Amygdala (tissue), 56 donors: ENCODE data around the gene TTC28.
A peak's percentile ranks its signal among the peaks of the same experiment; 100 is the strongest.

ENCODE experiments used
- DNase-seq, 56 donors: peaks; one replicate each; lab custom pipeline; 2025; lab: John Stamatoyannopoulos, UW

Gene TTC28

DNA sequence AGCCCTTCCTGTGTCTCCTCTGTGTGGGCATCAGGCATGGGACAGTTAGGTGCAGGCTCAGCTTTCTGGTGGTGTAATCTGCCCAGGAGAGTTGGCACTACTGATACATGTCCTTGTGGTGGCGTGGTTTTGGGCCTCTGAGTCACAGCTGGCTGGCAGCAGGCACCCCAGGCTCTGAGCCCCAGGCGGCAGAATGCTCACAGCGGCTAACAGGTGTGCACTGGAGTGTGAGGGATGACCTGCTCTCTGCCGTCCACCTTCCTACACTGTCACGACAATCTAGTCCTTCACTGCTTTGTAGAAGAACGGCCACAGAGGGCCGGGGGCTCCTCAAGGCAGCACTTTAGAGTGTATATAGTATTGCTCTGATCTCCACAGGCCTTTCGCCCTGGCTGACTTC is 660.3 kb downstream of the TTC28 start:
- DNase-seq = no peak

DNA sequence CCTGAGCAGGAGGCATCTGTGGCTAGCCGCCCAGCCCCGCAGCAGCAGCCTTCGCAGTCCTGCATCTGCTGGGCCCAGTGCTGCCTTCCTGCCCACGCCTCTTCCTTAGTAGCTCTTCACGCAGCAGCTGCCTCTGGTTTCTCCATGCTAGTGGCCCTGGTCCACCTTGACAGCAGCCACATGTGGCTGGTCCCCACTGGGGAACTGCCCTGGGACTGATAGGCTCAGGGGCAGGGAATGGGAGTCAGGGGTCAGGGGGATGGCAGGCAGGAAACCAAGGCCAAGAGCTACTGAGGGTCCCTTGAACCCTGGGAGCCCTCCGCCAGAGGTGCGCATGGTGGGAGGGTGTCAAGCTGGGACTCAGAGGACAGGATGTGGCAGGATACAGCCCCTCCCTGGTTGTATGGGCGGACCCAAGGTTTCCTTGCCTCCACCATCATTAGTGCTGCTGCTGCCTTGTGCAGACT is 661.1 kb downstream of the TTC28 start:
- no peak for DNase-seq

DNA sequence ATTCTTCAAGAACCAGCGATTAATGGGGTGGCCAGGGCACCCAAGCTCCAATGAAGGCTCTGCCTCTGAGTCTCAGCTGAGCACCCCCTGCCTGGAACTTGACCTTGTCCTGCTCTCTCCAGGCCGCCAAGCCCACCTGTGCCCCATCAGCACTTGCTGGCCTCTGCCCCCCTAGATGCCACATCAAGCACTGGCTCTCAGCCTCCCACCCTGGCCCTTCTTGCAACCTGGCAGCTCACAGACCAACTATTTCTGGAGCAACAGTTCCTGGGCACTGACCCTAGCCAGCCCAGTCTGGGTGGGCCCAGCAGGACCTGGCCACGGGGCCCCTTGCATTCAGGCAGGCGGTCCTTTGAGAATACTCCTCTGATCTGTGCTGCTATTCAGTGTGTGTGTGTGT is 661.8 kb downstream of the TTC28 start:
- no peak for DNase-seq

DNA sequence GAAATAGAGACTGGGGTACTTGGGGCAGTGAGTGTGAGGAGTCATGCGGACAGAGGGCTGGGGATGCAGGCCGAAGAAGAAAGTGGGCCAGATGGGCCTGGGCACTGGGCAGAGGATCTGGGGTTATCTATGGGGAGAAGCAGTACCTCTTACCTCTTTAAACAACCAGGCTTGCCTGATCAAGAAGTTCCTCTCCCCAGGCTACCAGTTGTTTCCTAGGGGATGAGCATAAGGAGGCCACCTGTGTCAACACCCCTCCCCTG is 662.2 kb downstream of the TTC28 start:
- no peak for DNase-seq

DNA sequence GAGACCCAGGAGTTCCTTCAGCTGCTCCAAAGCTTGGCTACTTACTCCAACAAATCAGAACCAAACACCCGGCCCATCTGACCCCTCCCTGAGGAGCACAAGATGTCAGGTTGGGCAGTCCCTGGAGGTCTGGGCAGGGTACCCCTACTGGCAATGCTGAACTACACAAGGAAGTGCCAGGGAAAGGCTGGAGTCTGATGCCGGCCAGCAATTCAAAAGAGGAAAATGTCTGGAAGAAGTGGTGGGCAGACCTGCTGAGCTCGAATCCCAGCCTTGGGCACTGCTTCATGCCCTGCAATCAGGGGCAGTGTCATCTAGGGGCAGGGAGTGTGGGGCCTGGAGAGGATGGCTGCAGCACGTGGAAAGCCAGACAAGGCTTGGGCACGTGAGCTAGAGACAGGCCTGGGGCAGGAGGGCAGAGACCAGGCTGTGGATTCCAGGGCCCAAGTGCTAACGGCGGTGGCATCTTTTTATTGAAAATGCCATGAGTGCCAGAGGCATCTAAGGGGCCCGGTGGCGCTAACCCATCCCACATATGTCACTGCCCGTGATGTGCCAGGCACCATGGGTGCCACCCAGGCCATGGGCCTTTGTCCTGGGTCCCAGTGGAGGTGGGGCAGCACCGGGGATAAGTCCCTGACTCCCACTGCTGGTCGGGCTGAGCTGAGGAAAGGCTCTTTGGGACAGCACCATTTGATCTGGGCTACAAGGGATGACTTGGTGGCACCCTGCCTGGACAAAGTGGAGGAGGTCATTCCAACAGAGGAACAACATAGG is 662.7 kb downstream of the TTC28 start:
- DNase-seq = no peak

DNA sequence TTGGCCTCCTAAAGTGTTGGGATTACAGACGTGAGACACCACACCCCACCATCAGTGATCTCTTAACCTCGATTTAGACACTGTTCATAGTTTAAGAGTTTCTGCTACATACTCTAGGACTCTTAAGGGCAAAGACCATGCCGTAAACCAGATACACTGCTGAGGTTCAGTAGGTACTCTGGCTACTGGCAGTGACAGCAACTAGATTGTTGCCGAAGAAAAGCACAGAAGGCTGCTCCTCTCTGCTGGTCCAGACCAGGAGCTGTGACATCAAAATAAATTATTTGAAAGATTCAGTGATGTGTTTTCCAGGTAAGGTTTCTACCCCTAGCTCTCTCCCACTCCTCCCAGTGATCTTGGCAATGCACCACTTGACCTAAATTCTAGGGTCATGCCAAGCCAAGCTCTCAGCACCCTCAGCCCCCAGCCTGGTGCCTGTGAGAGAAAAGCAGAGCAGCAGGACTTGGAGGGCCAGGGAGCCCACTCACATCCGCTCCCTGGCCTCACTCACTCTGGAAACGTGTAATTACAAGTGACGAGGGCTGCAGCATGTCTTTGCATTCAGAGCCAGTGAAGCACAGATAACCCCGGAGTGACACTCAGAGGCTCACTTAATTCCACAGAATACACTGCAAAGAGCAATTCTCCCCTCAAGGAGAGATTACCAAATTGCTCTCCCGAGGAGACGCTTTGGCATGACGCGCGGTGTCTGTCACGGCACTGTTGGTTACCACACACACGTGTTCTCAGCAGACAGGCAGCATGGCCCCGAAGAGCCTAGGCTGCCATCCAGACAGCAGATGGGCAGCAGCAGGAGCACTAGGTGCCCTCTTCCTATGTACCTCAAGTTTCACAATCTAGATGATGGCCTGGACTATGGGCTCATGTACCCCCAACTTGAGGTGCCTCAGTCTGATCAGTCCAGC is 663.7 kb downstream of the TTC28 start:
- DNase-seq = no peak

DNA sequence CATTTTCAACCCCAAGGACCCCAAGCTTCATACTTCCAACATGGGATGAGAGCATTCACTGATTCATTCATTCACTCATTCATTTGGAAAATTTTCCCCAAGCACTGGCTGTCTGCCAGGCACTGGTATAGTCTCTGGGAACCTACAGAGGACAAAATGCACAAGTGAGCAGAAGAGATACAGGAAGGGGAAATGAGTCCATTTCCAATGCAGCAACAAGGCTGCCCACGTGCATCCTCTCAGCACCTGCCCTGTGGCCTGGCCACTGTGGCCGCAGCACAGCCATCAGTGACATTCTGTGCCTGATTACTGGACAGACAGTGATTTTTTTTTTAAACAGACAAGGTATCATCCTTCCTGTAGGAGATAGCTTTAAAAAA is 664.6 kb downstream of the TTC28 start:
- peak in 1 of 56 donors; percentile 15 for DNase-seq

DNA sequence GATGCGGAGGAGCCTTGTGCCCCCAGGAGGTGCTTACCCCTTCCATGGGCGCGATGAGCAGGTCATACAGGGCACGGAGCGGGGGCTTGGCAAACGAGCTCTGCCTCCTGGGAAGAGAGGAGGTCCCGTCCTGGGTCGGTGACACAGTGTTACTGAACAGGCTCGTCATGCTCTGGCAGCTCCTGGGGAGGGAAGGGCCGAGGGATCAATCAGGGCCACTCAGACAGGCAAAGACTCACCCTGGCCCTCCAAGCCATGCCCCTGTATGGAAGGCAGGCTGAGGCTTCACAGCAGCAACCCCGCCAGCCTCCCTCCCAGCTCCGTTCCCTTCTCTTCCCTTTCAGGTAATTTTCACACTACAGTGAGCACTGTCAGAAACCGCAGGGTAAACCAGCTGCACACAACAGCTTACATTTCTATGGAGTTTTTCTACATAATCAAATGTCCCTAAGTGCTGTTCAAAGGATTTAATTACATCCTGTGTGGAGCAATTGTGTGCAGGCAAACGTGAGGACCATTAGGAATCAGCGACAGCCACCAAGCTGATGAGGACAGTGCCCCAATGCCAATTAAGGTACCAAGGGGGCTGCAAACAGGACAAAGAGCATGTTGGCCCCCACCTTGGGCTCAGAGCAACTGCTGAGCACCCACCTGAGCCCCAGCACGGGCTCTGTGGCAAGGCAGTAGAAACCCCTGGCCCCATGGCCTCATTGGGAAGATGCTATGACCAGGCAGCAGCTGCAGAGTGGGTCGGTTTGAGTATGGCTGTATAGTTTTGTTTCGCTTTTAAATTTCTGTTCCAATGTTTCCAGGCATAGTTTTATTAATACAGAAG is 665.2 kb downstream of the TTC28 start:
- no peak for DNase-seq

DNA sequence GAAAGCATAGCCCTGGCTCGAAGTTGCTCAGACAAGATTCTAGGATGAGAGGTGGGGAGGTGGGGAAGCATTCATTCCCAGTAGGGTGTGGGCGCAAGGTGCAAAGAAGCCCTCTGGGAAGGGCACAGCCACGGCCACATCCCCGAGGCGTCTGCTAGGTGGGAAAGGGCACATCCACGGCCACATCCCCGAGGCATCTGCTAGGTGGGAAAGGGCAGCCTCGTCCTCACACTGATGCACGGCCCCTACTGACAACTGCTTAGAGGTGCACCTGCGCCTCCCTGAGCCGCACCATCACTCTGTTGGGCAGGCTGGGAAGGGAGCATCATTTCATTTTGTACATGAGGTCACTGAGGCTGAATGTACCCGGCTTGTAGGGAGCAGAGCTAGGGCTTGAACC is 666.0 kb downstream of the TTC28 start:
- DNase-seq = no peak

DNA sequence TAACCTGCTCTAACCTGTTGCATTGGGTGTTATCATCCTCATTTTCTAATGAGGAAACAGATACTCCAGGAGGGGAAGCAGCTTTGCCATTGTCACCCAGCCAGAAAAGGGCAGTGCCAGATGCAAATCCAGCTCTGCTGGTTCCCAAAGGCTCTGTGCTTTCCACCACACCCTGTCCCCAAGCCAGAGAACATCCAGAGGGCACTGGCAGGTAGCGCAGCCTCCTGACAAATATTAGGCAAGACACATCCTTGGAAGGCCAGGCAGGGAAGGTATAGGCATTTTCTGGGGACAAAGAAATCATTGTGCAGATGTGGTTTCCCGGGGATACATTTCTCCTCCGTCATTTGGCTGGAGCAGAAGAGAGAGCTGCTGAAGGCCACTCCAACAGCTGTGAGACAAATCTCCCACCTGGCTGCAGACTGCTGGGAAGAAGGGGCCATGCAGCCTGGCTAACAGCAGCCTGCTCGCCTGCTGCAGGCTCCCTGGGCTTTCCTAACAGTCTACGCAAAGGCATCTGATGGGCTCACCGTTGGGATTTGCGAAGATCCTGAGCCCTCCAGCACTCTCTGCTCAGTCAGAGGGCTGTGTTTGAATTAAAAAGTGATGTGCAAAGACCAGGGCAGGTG is 666.7 kb downstream of the TTC28 start:
- no peak for DNase-seq

DNA sequence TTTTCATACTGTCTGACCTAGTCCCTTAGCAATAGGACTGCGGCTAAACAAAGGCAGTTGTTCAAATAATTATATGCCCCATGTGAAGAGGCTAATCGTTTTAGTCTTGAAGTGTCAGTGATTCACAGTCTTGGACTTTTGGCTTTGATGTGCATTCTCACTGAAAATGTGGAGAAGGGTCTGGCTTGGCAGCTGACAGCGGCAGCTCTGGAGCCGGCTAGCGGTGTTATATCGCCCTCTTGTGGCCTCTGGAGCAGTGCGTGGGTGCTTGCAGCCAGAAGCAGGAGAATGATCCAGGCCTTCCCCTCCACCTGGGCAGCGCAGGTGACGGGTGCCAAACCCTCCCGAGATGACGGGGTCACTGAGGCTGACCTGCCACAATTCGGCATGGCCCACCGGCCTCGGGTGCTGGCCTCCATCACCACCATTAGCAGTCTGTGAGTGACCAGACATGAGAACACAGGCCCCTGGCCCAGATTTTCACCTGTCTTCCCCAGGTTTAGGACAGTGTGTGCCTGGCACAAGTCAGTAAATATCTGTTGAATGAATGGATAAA is 670.3 kb downstream of the TTC28 start:
- DNase-seq = peak in 50 of 56 donors; percentile 10 to 86 (median 54)

DNA sequence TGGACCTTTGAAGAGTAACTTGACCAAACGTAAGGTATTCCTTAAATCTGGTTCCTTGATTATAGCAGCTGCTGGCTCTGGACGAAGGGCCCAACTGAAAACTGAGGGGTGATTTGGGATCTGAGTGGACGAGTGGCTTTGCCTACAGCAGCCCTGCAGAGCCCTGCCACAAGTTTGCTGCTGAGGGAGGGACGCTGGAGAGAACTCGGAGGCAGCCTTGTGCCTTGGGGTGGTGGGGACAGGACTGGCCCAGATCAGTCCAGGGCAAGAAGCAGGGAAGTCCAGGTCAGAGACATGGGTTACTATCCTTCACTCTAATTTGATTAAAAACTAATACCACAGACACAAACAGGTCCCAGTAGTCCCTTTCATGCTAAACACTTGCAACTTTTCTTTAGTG is 671.0 kb downstream of the TTC28 start:
- no peak for DNase-seq

DNA sequence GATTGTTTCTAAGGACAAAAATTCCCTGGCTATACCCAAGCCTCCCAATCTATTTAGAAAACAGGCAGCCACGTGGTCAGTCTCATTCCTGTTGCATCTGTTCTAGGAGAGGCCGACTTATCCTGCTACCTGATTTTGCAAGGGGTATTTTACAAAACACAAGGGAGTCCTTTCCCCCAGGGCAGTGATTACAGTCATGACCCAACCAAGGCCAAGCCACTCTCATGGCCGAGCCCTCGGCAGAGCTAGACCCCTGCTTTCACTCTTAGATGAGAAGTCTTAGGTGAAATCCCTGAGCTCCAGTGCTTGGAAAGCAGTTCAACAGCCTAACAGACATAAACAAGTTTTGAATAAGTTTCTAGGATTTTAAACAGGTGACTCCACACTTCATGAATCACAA is 671.6 kb downstream of the TTC28 start:
- DNase-seq = no peak

DNA sequence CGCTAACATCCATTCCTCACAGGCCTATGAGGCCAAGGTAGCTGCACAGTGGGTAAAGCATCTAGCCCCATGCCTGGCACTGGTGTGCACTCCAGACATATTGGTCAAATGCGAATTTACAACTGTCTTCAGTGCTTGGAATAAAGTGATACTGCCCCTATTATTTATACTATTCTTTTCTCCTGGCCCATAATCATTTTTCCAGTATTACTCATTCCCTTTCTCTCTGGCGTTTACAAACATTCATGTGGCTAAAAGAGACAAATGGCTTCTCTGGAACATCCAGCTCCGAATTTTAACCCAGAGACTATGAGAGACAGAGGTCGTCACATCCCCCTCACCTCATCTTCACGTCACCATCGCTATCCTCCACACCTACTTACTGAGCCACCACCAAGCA is 673.4 kb downstream of the TTC28 start:
- no peak for DNase-seq

DNA sequence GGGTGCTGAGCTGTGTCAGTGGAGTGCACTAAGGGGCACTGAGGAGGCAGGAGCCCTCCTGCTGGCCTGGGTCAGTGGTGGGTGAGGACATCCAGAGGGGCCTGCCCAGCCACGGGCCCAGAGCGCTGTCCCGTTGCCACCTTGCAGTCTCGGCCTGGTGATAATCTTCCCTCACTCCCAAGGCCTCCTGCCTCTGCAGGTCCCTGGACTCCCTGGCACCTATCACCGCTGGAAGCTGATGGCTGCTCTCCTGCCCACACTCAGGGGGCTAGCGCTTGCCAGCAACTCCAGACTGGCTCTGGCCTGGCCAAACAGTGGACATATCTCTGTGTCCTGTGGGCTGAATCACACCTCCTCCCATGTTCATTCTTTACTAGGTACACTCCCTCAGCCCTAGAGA is 674.1 kb downstream of the TTC28 start:
- no peak for DNase-seq

DNA sequence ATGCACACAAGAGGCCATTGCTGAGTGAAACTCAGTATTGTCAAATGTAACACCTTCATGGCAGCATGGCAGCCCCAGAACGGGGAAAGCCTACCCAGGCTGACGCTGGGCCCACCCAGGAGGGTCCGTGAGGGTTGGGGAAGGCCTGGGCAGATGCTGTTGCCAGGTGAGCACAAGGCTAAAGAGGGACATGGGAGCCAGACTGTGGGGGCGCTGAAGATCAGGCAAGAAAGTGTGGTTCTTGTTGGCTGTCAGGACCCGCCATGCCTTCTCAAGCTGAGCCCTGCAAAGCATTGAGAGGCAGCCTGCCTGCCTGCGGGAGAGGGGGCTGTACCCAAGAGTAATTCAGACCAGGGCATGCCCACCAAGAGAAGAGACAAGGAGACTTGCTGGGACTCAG is 675.6 kb downstream of the TTC28 start:
- DNase-seq = no peak

DNA sequence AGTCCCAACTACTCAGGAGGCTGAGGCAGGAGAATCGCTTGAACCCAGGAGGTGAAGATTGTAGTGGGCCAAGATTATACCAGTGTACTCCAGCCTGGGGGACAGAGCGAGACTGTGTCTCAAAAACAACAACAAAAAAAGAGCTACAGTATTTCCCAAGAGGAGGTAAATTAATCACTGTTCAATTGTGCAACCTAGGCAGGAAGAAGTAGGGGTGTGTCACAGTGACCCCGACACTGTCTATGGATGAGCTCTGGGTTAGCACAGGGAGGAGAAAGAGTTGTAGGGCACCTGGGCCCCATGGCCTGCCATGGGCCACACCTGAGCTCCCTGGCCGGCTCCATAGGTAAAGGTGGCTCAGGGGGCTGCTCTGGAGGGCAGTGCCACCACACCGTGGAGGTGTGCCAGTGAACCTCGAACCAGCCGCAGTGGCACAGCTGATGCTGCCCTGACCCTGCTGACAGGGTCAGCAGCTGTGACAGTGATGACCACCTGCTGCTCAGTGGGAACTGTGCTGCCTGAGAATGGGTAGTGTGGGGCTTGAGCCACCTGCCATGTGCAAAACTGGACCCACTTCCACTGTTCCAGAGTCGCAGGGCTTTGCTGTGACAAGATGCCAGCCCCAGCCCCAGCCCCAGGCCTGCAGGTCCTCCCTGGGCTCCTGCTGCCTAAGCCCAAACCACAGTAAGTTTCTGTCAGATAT is 676.6 kb downstream of the TTC28 start:
- DNase-seq = no peak

DNA sequence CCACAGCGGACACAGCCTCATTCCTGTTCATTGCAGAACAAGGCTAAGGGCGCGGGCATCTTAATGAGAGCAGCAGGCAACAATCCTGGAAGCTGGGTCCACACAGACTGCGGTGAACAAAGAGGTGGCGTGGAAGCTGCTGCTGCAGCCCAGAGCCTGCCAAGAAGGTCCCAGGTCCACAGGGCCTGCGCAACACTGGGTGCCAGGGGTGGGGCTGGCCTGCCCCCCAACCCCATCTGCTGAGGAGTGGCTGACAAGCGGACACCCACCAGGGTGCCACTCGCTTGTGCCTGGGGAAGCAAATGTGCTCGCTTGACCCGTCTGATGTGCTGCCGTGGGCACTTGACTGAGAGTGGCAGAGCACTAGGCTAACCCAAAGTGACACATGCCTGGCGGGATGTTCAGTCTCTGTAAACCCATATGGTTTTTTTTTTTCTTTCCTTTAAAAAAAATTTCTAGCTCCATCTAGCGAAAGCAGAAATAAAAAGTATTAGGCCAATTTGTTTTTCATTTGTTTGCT is 677.4 kb downstream of the TTC28 start:
- DNase-seq = peak in 3 of 56 donors; percentile 10 to 38 (median 15)

DNA sequence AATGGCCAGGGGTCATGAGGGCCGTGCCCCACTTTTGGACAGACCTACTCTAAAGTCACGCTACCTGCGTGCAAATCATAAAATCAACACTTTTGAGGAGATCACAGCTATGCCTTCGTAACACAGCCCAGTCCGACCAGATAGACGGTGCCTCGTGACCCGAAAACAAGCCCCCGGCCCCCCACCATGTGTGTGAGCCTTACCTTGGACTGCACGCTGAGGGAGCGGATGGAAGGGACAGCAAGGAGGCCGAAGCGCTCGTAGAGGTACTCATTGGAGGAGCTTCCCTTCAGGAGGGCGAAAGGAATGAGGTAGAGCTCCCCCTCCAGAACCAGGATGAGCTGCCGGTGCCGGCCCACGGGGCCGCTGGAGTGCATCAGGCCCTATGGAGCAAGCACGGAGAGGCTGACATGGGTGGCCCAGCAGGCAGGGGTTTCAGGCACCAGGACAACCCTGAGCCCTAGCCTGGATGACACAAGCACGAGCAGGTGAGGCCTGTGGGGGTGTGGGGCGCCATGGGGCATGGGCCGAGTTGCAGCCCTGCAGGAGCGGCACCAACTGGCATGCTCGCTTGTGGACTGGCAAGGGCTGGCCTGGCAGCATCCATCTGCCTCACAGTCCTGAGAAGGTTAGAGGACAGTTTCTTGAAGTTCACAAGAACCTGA is 678.3 kb downstream of the TTC28 start:
- DNase-seq = no peak
